ENCODE data around the gene ARHGAP20. TPM values are rescaled to one million over a fixed set of nuclear protein-coding genes. Genes with fewer than 3 reads are reported as not detected.

The ARHGAP20 gene
- total and polyA plus RNA-seq, 7 donors = 0.69 to 5.3 (median 2.2) TPM

- intact Hi-C loops (cut with DNase I) = loop anchor here (10.0 kb wide), 1 partner anchor 368 kb away; no protein-coding TSS in a partner anchor
- H3K36me3 ChIP-seq = no peaks in the 10 kb centered on the region
- H3K4me1 ChIP-seq = peaks cover 0 to 18% (median 14%) of the 10 kb centered on the region in 4 donors
- H3K4me3 ChIP-seq = no peak overlapping the region
- no peak for TF ChIP-seq POLR2AphosphoS5 (IDR thresholded peaks at IDR 0.05)
- no peak for TF ChIP-seq EP300 (IDR thresholded peaks at IDR 0.05)
- TF ChIP-seq CTCF (IDR thresholded peaks at IDR 0.05) = no peak
- TF ChIP-seq POLR2A (IDR thresholded peaks at IDR 0.05) = no peak
- no peak for DNase-seq
- H3K9me3 ChIP-seq = no peaks in the 10 kb centered on the region
- no peaks in the 10 kb centered on the region for H3K27me3 ChIP-seq
- H3K27ac ChIP-seq = no peak overlapping the region
- 94% methylated on average over 2 of the region's 2 CpGs for WGBS, 2 donors
Observed at GRCh38 chr11:110716361-110716760, 4.1 kb upstream of the ARHGAP20 start.

- Histone ChIP-seq H3K27me3 (no peaks in the 10 kb centered on the region), H3K9me3 (no peaks in the 10 kb centered on the region), H3K27ac (no peak overlapping the region), H3K36me3 (no peaks in the 10 kb centered on the region), H3K4me3 (no peak overlapping the region), H3K4me1 (peaks cover 0 to 27% (median 19%) of the 10 kb centered on the region in 4 donors)
- intact Hi-C loops (cut with DNase I) = loop anchor here (10.0 kb wide), 1 partner anchor 369 kb away; no protein-coding TSS in a partner anchor
- TF ChIP-seq EP300 (IDR thresholded peaks at IDR 0.05) = no peak
- no peak for TF ChIP-seq POLR2A (IDR thresholded peaks at IDR 0.05)
- TF ChIP-seq POLR2AphosphoS5 (IDR thresholded peaks at IDR 0.05) = no peak
- no peak for TF ChIP-seq CTCF (IDR thresholded peaks at IDR 0.05)
- whole genome bisulfite sequencing, 2 donors = 55 to 59% methylated on average over 1 of the region's 1 CpG
- DNase-seq = no peak
Observed at GRCh38 chr11:110715541-110715940, 3.3 kb upstream of the ARHGAP20 start.

GRCh38 chr11:110713449-110713776 is 1.2 kb upstream of the ARHGAP20 start:
- intact Hi-C loops (cut with DNase I) = loop anchor here (2.0 to 10.0 kb wide), 2 partner anchors 371 to 517 kb away; no protein-coding TSS in a partner anchor
- 30 to 40% methylated on average over 9 of the region's 9 CpGs for WGBS, 2 donors
- Histone ChIP-seq H3K27ac (peak overlapping the region in 3 of 4 donors; percentile 66 to 83 (median 82)), H3K4me3 (peak overlapping the region in 3 of 4 donors; percentile 55 to 76 (median 70)), H3K9me3 (no peaks in the 10 kb centered on the region), H3K4me1 (peaks cover 0 to 29% (median 19%) of the 10 kb centered on the region in 4 donors), H3K36me3 (no peaks in the 10 kb centered on the region), H3K27me3 (no peaks in the 10 kb centered on the region)
- DNase-seq = peak; percentile 72
- TF ChIP-seq CTCF (IDR thresholded peaks at IDR 0.05) (no peak), POLR2AphosphoS5 (IDR thresholded peaks at IDR 0.05) (no peak), POLR2A (IDR thresholded peaks at IDR 0.05) (no peak), EP300 (IDR thresholded peaks at IDR 0.05) (no peak)

GRCh38 chr11:110712659-110713448 is 617 bp upstream of the ARHGAP20 start:
- intact Hi-C loops (cut with DNase I) = loop anchor here (2.0 to 10.0 kb wide), 2 partner anchors 372 to 518 kb away; no protein-coding TSS in a partner anchor
- H3K27ac ChIP-seq = peak overlapping the region; percentile 66 to 83 (median 80)
- no peaks in the 10 kb centered on the region for H3K9me3 ChIP-seq
- no peaks in the 10 kb centered on the region for H3K27me3 ChIP-seq
- TF ChIP-seq POLR2A (IDR thresholded peaks at IDR 0.05) (no peak), POLR2AphosphoS5 (IDR thresholded peaks at IDR 0.05) (no peak), CTCF (IDR thresholded peaks at IDR 0.05) (no peak), EP300 (IDR thresholded peaks at IDR 0.05) (no peak)
- DNase-seq = peak; percentile 56
- no peaks in the 10 kb centered on the region for H3K36me3 ChIP-seq
- peaks cover 0 to 29% (median 19%) of the 10 kb centered on the region in 4 donors for H3K4me1 ChIP-seq
- peak overlapping the region; percentile 51 to 76 (median 62) for H3K4me3 ChIP-seq
- 1 to 2% methylated on average over 50 of the region's 50 CpGs for WGBS, 2 donors

Measured in sigmoid colon (tissue), 7 donors.